Right cardiac atrium (tissue), 5 donors: ENCODE data around the gene TEAD3. TPM values are rescaled to one million over a fixed set of nuclear protein-coding genes. Genes with fewer than 3 reads are reported as not detected.

Experiments used
- ATAC-seq, 2 donors: fragments of 200-7000 bp; cut with Tn5 transposase; one replicate each; pipeline versions ENCODE4 v1.8.0 to v1.9.1; 2020; ENCODE audit warnings: moderate library complexity in 2 of 2, mild to moderate bottlenecking in 1 of 2
- DNase-seq, 3 donors: peaks; one replicate each; pipeline ENCODE4 v3.0.0-alpha.2; 2020
- H3K27ac ChIP-seq: one replicate; pipeline ENCODE4 v1.5.1; 2013; ENCODE audit warnings: mild to moderate bottlenecking, low read length, control low read depth, moderate library complexity
- H3K27me3 ChIP-seq: one replicate; pipeline ENCODE4 v1.6.1; 2013; ENCODE audit not compliant: control insufficient read depth, insufficient read depth
- H3K4me1 ChIP-seq: one replicate; pipeline ENCODE4 v1.6.1; 2013; ENCODE audit warnings: low read length; ENCODE audit not compliant: control insufficient read depth, insufficient read depth
- H3K4me3 ChIP-seq: one replicate; pipeline ENCODE4 v1.5.1; 2013; ENCODE audit warnings: low read length, control low read depth
- H3K9me3 ChIP-seq: one replicate; pipeline ENCODE4 v1.6.1; 2013; ENCODE audit warnings: low read length; ENCODE audit not compliant: control insufficient read depth
- WGBS: extraction: QIAGEN DNeasy Blood & Tissue Kit; methylation state at CpG from one replicate; pipeline ENCODE4 v1.1.7; 2013; 5-methylcytosine and 5-hydroxymethylcytosine counted together
- intact Hi-C, 4 donors: fragments of 100-400 bp; cut with DNase I; formaldehyde crosslinking; loops; one replicate each; pipeline versions ENCODE4 v1.11.0 to v1.14.0; 2022 to 2023
- polyA plus RNA-seq: library from polyadenylated mRNA; stranded (reverse); fragments of 200-250 nt; gene quantifications from one replicate; pipeline ENCODE4 v1.2.3, GENCODE V29; 2013
- total RNA-seq, 4 donors: library from RNA; stranded (reverse); fragmentation: NEBNext Ultra II Directional; extraction: Animal tissue kit (Norgen Biotek cat#: 25700); gene quantifications; one replicate each; pipeline ENCODE4 v1.2.1, GENCODE V29; 2021
- donor health status: healthy with polysubstance abuse.
- donor health status: DM: no; HTN: yes; CAD: no.
- donor health status: DM: no; HTN: no; CAD: no.
- donor health status: DM: no; HTN: yes; CAD: no; lungs with severe emphysema.
- donor health status: DM: yes; HTN: yes; CAD: no.

Gene TEAD3
- total and polyA plus RNA-seq, 5 donors: 27.0 to 50.1 (median 37.6) TPM

DNA sequence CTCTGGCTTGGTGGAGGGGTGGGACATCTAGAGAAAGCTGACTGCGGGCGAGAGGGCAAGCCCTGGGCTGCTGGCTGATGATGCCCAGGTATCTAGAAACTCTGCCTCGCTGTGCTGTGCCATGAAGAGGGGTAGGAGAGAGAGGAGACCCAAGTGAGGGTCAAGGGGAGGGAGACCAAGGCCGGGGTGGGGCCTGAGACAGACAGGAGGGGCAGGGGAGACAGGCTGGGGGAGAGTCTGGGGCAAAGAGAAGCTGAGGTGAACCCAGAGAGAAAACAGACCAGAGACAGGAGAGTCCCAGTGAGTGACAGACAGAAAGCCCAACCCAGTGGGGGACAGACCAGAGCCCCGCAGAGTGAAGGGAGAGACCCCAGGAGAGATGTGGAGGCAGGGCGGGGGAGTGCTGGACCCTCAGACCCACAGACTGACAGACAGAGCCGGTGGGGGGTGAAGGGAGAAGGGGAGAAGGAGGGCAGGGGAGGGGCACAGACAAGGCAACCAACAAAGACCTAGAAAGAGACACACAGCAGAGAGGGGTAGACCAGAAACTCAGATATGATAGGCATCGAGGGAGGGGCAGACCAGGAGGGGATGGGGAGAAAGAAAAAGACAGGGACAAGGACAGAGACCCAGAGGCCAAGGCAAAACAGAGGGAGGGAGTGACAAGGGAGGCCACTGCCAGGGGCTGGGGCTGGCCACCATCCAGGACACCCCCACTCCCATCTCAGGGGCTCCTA, 5.9 kb downstream of the TEAD3 start:
- peak overlapping the region; percentile 63 for H3K27ac ChIP-seq
- intact Hi-C loops: no loop called here
- no peak overlapping the region for H3K4me3 ChIP-seq
- WGBS: 42% methylated on average over 8 of the region's 8 CpGs
- H3K9me3 ChIP-seq: no peaks in the 10 kb centered on the region
- H3K27me3 ChIP-seq: no peaks in the 10 kb centered on the region
- DNase-seq (peak in 1 of 3 donors; percentile 38), ATAC-seq (no peak)
- H3K4me1 ChIP-seq: peaks cover 11% of the 10 kb centered on the region

DNA sequence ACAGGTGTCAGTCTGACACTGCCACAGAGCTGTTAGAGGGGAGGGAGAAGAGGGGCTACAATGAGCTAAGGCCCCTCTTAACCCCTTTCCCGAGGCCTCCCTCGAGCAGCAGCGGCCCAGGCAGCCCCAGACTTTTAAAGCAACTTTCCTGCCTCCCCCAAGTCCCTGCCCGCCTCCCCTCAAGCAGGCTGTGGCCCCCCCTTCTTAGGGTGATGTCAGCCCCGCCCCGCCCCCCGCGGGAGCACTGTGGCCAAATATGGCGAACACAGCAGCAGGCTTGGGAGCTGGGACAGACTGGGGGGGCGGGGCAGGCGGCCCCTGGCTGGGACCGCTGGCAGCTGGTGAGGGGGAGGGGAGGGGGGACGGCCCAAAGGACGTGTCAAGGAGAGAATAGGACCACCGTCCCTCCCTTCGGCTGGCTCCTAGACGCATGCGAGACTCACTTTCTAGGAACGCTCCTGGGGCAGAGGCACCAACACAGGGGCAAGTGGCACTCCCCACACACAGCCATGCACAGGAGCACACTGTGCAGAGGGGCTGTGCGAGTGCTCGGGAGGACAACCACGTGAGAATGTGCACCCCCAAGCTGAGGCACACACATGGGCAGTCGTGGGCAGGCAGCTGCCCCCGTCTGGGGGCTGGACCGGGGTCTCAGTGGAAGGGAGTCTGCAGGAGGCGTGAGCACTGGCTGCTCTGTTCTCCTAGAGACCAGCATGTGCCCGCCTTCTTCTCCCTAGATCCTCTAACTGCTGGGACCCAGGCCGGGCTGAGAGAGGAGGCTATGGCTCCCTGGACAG, 6.7 kb downstream of the TEAD3 start:
- peaks cover 13% of the 10 kb centered on the region for H3K4me1 ChIP-seq
- H3K27me3 ChIP-seq: no peaks in the 10 kb centered on the region
- intact Hi-C loops: no loop called here
- H3K4me3 ChIP-seq: no peak overlapping the region
- DNase-seq (peak; percentile 88 to 96 (median 94)), ATAC-seq (peak; percentile 66 to 68)
- no peaks in the 10 kb centered on the region for H3K9me3 ChIP-seq
- H3K27ac ChIP-seq: peak overlapping the region; percentile 79
- 18% methylated on average over 28 of the region's 28 CpGs for WGBS

DNA sequence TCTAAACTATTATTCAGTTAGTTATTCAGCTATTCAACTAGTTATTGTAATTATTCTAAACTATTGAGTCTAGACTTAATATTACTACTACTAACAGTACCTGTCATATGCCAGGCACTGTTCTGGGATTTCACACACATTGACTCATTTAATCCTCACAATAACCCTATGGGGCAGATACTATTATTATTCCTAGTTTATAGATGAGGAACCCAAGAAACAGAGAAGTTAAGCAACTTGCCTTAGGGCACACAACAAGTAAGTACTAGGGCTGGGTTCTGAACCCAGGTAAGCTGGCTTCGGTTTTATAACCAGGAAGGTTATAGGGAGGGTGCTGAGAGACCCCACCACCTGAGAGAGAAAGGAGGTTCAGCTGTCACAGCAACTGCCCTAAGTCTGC, 7.8 kb downstream of the TEAD3 start:
- intact Hi-C loops: no loop called here
- H3K4me1 ChIP-seq: peaks cover 12% of the 10 kb centered on the region
- H3K27ac ChIP-seq: peak overlapping the region; percentile 14
- 86% methylated on average over 1 of the region's 1 CpG for WGBS
- H3K27me3 ChIP-seq: no peaks in the 10 kb centered on the region
- H3K9me3 ChIP-seq: no peaks in the 10 kb centered on the region
- no peak overlapping the region for H3K4me3 ChIP-seq
- DNase-seq (peak in 1 of 3 donors; percentile 18), ATAC-seq (no peak)

DNA sequence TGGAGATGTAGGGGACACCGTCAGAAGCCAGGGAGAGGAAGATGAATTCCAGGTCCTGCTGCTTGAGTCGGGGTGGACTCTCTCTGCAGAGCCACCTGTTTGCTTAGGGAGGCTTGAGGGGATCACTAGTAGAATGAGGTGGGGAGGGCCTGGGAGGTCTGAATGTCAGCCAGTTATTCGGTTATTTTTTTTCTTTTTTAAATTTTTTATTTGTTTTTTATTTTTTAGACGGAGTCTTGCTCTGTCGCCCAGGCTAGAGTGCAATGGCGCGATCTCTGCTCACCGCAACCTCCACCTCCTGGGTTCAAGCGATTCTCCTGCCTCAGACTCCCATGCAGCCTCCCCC, 8.4 kb downstream of the TEAD3 start:
- Histone ChIP-seq H3K27ac (no peak overlapping the region), H3K9me3 (no peaks in the 10 kb centered on the region), H3K27me3 (no peaks in the 10 kb centered on the region), H3K4me3 (no peak overlapping the region), H3K4me1 (peaks cover 11% of the 10 kb centered on the region)
- 72% methylated on average over 9 of the region's 9 CpGs for WGBS
- DNase-seq (peak in 1 of 3 donors; percentile 11), ATAC-seq (no peak)
- intact Hi-C loops: no loop called here

DNA sequence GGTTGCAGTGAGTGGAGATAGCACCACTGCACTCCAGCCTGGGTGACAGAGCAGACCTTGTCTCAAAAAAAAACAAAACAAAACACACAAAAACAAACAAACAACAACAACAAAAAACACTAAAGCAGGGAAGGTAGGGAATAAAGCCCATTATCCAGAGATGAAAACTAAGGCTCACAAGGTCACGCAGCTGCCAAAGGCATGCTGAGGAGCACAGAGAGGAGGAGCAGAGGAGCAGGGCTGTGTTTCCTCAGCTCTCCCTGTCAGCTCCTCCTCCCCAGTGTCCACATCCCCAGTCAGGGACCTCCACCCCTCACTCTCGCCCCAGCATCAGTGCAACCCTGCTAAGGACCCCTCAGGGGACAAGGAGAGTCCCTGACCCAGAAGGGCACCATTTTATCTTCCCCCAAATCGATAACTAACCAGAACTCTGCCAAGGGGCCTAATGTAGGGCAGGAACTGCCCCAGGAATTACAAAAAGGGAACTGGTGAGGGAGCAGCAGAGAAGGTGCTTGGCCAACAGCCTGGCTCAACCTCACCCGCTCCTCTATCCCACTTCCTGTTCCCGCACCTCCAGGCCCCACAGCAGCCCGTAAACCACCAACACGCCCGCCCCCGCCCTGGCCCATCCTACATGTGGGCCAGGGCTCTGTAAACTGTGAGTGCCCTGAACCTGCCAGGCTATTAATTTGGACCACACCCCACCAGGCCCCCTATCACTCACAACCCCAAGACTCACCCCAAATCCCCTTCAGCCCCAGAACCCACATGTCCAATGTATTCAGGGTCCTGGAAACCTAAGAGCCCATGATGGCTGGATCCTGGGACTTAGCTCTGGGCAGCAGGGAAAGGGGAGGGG, 9.0 kb downstream of the TEAD3 start:
- no peak overlapping the region for H3K4me3 ChIP-seq
- intact Hi-C loops: no loop called here
- H3K27ac ChIP-seq: peak overlapping the region; percentile 15
- no peak for ATAC-seq
- DNase-seq: no peak
- peaks cover 11% of the 10 kb centered on the region for H3K4me1 ChIP-seq
- H3K27me3 ChIP-seq: no peaks in the 10 kb centered on the region
- 43% methylated on average over 9 of the region's 9 CpGs for WGBS
- no peaks in the 10 kb centered on the region for H3K9me3 ChIP-seq

DNA sequence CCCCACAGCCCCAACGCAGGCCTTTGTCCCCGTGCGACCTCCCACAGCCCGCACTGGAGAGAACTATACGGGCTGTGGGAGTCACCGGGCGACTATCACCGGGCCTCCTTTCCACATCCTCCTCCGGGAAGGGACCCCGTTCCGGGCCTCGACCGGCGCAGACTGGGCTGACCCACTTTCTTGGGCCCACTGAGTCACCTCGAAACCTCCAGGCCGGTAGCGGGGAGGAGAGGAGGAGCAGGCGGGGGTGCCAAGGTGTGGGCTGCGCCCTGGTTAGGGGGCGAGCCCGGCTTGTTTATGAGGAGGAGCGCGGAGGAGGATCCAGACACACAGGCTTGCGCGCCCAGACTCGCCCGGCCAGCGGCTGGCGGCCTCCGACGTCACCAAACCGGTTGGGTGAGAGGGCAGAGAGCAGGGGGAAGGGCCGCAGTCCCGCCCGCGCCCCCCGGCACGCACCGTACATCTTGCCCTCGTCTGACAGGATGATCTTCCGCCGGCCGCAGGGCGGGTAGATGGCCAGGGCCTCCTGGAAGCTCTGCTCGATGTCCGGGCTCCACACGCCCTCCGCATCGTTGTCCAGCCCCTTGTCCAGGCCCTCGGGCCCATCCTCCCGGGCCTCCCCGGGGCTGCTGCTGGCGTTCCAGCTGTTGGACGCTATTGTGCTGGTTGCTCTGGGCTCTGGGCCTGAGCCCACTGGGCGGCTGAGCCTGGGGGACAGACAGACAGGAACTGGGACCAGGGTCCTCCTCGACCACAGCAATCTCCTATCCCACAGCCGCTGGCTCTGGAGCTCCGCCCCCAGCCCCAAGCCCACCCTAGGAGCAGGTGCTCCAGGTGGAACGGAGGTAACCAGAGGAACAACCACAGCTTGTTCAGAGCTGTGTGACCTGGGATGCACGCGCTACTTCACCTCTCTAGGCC, 10.6 kb downstream of the TEAD3 start:
- peak overlapping the region; percentile 1 for H3K27ac ChIP-seq
- DNase-seq (peak; percentile 71 to 89 (median 86)), ATAC-seq (peak; percentile 28 to 49)
- H3K4me1 ChIP-seq: peaks cover 11% of the 10 kb centered on the region
- no peaks in the 10 kb centered on the region for H3K27me3 ChIP-seq
- intact Hi-C loops: no loop called here
- no peak overlapping the region for H3K4me3 ChIP-seq
- 53% methylated on average over 61 of the region's 61 CpGs for WGBS
- H3K9me3 ChIP-seq: no peaks in the 10 kb centered on the region

DNA sequence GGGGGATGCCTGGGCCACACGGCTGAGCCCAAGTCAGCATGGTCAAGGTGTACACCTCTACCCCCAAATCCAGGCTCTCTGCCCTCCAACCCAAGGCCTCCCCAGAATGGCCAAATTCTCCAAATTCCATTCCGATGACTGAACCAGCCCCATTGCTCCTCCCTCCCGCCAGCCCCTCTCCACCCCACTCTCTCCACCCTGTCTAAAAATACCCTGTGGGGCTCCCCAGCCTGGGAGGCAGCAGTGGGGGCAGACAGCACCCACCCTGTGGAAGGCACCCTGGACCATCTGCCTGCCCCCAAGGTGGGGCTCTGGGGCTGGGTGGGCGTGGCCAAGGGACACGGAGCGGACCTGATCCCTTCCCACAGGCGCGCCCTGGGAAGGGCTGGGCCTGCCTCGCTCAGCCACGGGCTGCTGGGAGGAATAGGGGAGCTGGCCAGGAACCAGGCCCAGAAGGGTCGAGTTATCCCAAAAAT, 11.4 kb downstream of the TEAD3 start:
- DNase-seq (peak; percentile 57 to 86 (median 83)), ATAC-seq (peak; percentile 40 to 41)
- 45% methylated on average over 11 of the region's 11 CpGs for WGBS
- Histone ChIP-seq H3K27me3 (no peaks in the 10 kb centered on the region), H3K4me1 (peaks cover 11% of the 10 kb centered on the region), H3K9me3 (no peaks in the 10 kb centered on the region), H3K4me3 (no peak overlapping the region), H3K27ac (peak overlapping the region; percentile 14)
- intact Hi-C loops: no loop called here

DNA sequence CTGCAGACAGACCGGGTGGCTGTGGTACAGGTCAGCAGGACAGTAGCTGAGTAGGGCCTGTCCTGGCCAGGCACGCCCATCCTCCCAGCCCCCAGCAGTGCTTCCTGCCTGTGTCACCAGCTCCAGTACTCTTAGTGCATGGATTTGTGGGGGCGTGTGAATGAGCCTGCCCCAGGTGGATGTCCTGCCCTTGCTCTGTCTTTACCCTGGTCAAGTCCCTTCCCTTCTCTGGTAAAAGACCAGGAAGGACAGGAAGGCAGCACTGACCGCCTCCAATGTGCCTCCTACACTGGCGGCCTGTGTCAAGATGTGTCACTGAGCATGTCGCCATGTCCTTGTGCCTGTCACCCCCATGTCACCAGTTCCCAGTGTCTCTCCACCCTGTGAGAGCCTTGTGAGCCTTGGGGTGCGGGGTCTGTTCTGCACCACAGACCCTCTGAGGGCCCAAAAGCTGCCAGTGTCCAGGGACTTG, 11.9 kb downstream of the TEAD3 start:
- intact Hi-C loops: no loop called here
- DNase-seq (no peak), ATAC-seq (no peak)
- Histone ChIP-seq H3K27me3 (no peaks in the 10 kb centered on the region), H3K27ac (peak overlapping the region; percentile 14), H3K9me3 (no peaks in the 10 kb centered on the region), H3K4me3 (no peak overlapping the region), H3K4me1 (peaks cover 8% of the 10 kb centered on the region)
- WGBS: 82% methylated on average over 7 of the region's 7 CpGs

DNA sequence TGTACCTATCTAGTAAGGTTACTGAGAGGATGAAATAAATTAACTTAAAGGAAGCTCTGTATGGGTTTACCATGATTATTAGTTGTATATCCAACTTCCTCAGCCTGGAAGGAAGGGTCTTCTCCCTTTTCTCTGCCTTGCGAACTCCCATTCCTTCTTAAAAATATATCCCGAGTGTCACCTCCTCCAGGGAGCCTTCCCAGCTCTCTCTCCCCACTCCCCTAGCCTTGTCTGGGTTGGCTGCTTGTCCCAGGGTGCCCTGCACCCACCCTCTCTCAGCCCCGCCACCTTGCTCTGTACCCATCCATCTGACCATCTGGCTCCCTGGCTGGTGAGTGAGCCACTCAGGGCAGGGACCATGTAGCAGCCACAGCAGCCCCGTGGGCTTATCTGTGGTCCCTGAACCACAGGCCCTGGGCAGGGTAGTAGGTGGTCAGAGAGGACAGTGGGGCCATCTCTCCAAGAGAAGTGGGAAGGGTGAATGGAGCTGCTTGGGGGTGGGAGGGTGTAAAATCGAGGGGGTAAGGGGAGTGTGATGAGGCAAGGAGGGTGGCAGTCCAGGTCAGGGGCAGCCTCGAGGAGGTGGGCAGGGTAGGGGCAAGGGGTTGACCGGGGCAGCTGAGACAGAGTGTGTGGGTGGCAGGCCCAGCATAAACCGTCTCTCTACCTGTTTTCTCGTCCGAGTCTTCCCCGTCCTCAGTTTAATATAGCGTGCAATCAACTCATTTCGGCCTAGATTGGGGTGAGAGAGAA, 12.8 kb downstream of the TEAD3 start:
- Histone ChIP-seq H3K27ac (no peak overlapping the region), H3K9me3 (no peaks in the 10 kb centered on the region), H3K4me3 (no peak overlapping the region), H3K4me1 (peaks cover 8% of the 10 kb centered on the region), H3K27me3 (no peaks in the 10 kb centered on the region)
- intact Hi-C loops: no loop called here
- ATAC-seq: no peak
- 82% methylated on average over 13 of the region's 13 CpGs for WGBS
- DNase-seq: no peak
